ENCODE measurements around the gene KCNK7.
A peak's percentile ranks its signal among the peaks of the same experiment; 100 is the strongest.

Gene KCNK7

GRCh38 chr11:65623852-65624616, 28.4 kb upstream of the KCNK7 start:
- Histone ChIP-seq H3K27ac (no peak overlapping the region), H3K4me3 (no peak overlapping the region), H3K27me3 (no peaks in the 10 kb centered on the region), H3K9me3 (replicated peaks in 1 of 11) (no peaks in the 10 kb centered on the region), H3K4me2 (peak overlapping the region in 3 of 11 experiments; percentile 23 to 48 (median 47); a peak in 3 of 22 replicates), H4K20me1 (peaks cover 4 to 92% (median 59%) of the 10 kb centered on the region in 11 experiments; a peak in 20 of 22 replicates), H3K36me3 (peaks cover 90 to 98% (median 95%) of the 10 kb centered on the region in 11 experiments), H3K4me1 (peaks cover 0 to 32% (median 22%) of the 10 kb centered on the region in 10 experiments; a peak in 14 of 20 replicates), H3K9ac (peak overlapping the region in 6 of 11 experiments; percentile 8 to 51 (median 31); a peak in 6 of 22 replicates)
- no peak for TF ChIP-seq Cebpa-rat (IDR thresholded peaks at IDR 0.05)

- peaks cover 90 to 98% (median 95%) of the 10 kb centered on the region in 11 experiments for H3K36me3 ChIP-seq
- H4K20me1 ChIP-seq: peaks cover 4 to 95% (median 67%) of the 10 kb centered on the region in 11 experiments; a peak in 20 of 22 replicates
- no peaks in the 10 kb centered on the region for H3K9me3 ChIP-seq (replicated peaks in 1 of 11)
- H3K4me1 ChIP-seq: peaks cover 7 to 41% (median 31%) of the 10 kb centered on the region in 10 experiments; a peak in 18 of 20 replicates
- no peaks in the 10 kb centered on the region for H3K27me3 ChIP-seq
- no peak overlapping the region for H3K4me3 ChIP-seq
- TF ChIP-seq Cebpa-rat (IDR thresholded peaks at IDR 0.05): no peak
- H3K27ac ChIP-seq: no peak overlapping the region
- no peak overlapping the region for H3K4me2 ChIP-seq
- peak overlapping the region in 2 of 11 experiments; percentile 10 to 35; a peak in 1 of 22 replicates for H3K9ac ChIP-seq
Measured at GRCh38 chr11:65623177-65623576, 27.6 kb upstream of the KCNK7 start.

- Histone ChIP-seq H3K9ac (no peak overlapping the region), H3K27me3 (no peaks in the 10 kb centered on the region), H3K36me3 (peaks cover 89 to 98% (median 95%) of the 10 kb centered on the region in 11 experiments), H3K9me3 (replicated peaks in 1 of 11) (no peaks in the 10 kb centered on the region), H3K4me3 (no peak overlapping the region), H4K20me1 (peaks cover 11 to 98% (median 79%) of the 10 kb centered on the region in 11 experiments; a peak in 21 of 22 replicates), H3K4me2 (no peak overlapping the region), H3K27ac (no peak overlapping the region), H3K4me1 (peaks cover 18 to 53% (median 42%) of the 10 kb centered on the region in 10 experiments)
- TF ChIP-seq Cebpa-rat (IDR thresholded peaks at IDR 0.05): no peak
Measured at GRCh38 chr11:65622011-65622410, 26.4 kb upstream of the KCNK7 start.

- Histone ChIP-seq H4K20me1 (peaks cover 9 to 98% (median 81%) of the 10 kb centered on the region in 11 experiments; a peak in 21 of 22 replicates), H3K4me3 (no peak overlapping the region), H3K9ac (0 out of 22 replicates have a peak overlapping the region, but pooled peaks of 1 of the 11 experiments have one; percentile 29), H3K4me2 (no peak overlapping the region), H3K4me1 (peaks cover 24 to 57% (median 48%) of the 10 kb centered on the region in 10 experiments), H3K27me3 (no peaks in the 10 kb centered on the region), H3K27ac (no peak overlapping the region), H3K36me3 (peaks cover 84 to 96% (median 92%) of the 10 kb centered on the region in 11 experiments), H3K9me3 (replicated peaks in 1 of 11) (no peaks in the 10 kb centered on the region)
- TF ChIP-seq Cebpa-rat (IDR thresholded peaks at IDR 0.05): no peak
Measured at GRCh38 chr11:65621460-65621859, 25.9 kb upstream of the KCNK7 start.

- no peaks in the 10 kb centered on the region for H3K27me3 ChIP-seq
- no peaks in the 10 kb centered on the region for H3K9me3 ChIP-seq (replicated peaks in 1 of 11)
- TF ChIP-seq Cebpa-rat (IDR thresholded peaks at IDR 0.05): no peak
- peaks cover 6 to 97% (median 81%) of the 10 kb centered on the region in 11 experiments; a peak in 21 of 22 replicates for H4K20me1 ChIP-seq
- H3K4me3 ChIP-seq: no peak overlapping the region
- H3K9ac ChIP-seq: peak overlapping the region in 2 of 11 experiments; percentile 10 to 84; a peak in 1 of 22 replicates
- H3K4me2 ChIP-seq: no peak overlapping the region
- peaks cover 78 to 89% (median 85%) of the 10 kb centered on the region in 11 experiments for H3K36me3 ChIP-seq
- H3K27ac ChIP-seq: no peak overlapping the region
- peaks cover 24 to 52% (median 43%) of the 10 kb centered on the region in 10 experiments for H3K4me1 ChIP-seq
Measured at GRCh38 chr11:65620666-65621065, 25.1 kb upstream of the KCNK7 start.

GRCh38 chr11:65619281-65619928, 23.8 kb upstream of the KCNK7 start:
- no peak for TF ChIP-seq Cebpa-rat (IDR thresholded peaks at IDR 0.05)
- Histone ChIP-seq H3K27ac (no peak overlapping the region), H3K36me3 (peaks cover 71 to 78% (median 75%) of the 10 kb centered on the region in 11 experiments), H4K20me1 (peaks cover 6 to 86% (median 72%) of the 10 kb centered on the region in 11 experiments; a peak in 21 of 22 replicates), H3K9me3 (replicated peaks in 1 of 11) (no peaks in the 10 kb centered on the region), H3K27me3 (no peaks in the 10 kb centered on the region), H3K9ac (peak overlapping the region; percentile 48 to 93 (median 89); a peak in 15 of 22 replicates), H3K4me3 (no peak overlapping the region), H3K4me1 (peaks cover 24 to 40% (median 34%) of the 10 kb centered on the region in 10 experiments), H3K4me2 (peak overlapping the region in 4 of 11 experiments; percentile 46 to 98 (median 94); a peak in 5 of 22 replicates)

GRCh38 chr11:65618763-65619162, 23.2 kb upstream of the KCNK7 start:
- TF ChIP-seq Cebpa-rat (IDR thresholded peaks at IDR 0.05): no peak
- peaks cover 24 to 34% (median 29%) of the 10 kb centered on the region in 10 experiments for H3K4me1 ChIP-seq
- no peaks in the 10 kb centered on the region for H3K9me3 ChIP-seq (replicated peaks in 1 of 11)
- peak overlapping the region in 4 of 11 experiments; percentile 20 to 53 (median 35); a peak in 6 of 22 replicates for H3K27ac ChIP-seq
- H3K4me2 ChIP-seq: peak overlapping the region in 9 of 11 experiments; percentile 46 to 100 (median 98); a peak in 17 of 22 replicates
- H3K9ac ChIP-seq: peak overlapping the region; percentile 48 to 93 (median 89); a peak in 20 of 22 replicates
- H4K20me1 ChIP-seq: peaks cover 6 to 80% (median 65%) of the 10 kb centered on the region in 11 experiments; a peak in 21 of 22 replicates
- no peaks in the 10 kb centered on the region for H3K27me3 ChIP-seq
- H3K36me3 ChIP-seq: peaks cover 64 to 71% (median 69%) of the 10 kb centered on the region in 11 experiments
- peak overlapping the region in 2 of 10 experiments; percentile 2 to 90; a peak in 1 of 20 replicates for H3K4me3 ChIP-seq

- Histone ChIP-seq H3K4me2 (peak overlapping the region in 10 of 11 experiments; percentile 91 to 100 (median 98); a peak in 18 of 22 replicates), H3K9me3 (replicated peaks in 1 of 11) (no peaks in the 10 kb centered on the region), H3K36me3 (peaks cover 58 to 65% (median 63%) of the 10 kb centered on the region in 11 experiments), H3K27me3 (no peaks in the 10 kb centered on the region), H4K20me1 (peaks cover 8 to 80% (median 66%) of the 10 kb centered on the region in 11 experiments; a peak in 21 of 22 replicates), H3K9ac (peak overlapping the region; percentile 76 to 93 (median 89); a peak in 21 of 22 replicates), H3K4me1 (peaks cover 25 to 37% (median 31%) of the 10 kb centered on the region in 10 experiments), H3K4me3 (peak overlapping the region in 6 of 10 experiments; percentile 2 to 98 (median 91); a peak in 3 of 20 replicates), H3K27ac (peak overlapping the region in 5 of 11 experiments; percentile 8 to 53 (median 32); a peak in 7 of 22 replicates)
- TF ChIP-seq Cebpa-rat (IDR thresholded peaks at IDR 0.05): no peak
Measured at GRCh38 chr11:65617990-65618751, 22.6 kb upstream of the KCNK7 start.
